Fibroblast of mammary gland (primary cell): ENCODE data around the gene CLASRP.

Experiments
- DNase-seq: peaks from one replicate; pipeline ENCODE4 v3.0.0-alpha.2; 2010; ENCODE audit warnings: low read depth
- H3K4me3 ChIP-seq: 2 replicates; pipeline ENCODE4 v1.5.1; 2011; ENCODE audit warnings: low read depth, mild to moderate bottlenecking, low read length, moderate library complexity; ENCODE audit not compliant: control insufficient read depth
- CTCF ChIP-seq: conservative IDR thresholded peaks from 2 replicates; pipeline ENCODE4 v1.5.1; 2011; ENCODE audit warnings: low read depth, low read length, inconsistent platforms; ENCODE audit not compliant: control insufficient read depth, insufficient read depth

The CLASRP gene

GRCh38 chr19:45008552-45008951, 30.3 kb upstream of the CLASRP start:
- no peak for TF ChIP-seq CTCF
- H3K4me3 ChIP-seq, result no peak overlapping the region
- no peak for DNase-seq

- no peak overlapping the region for H3K4me3 ChIP-seq
- no peak for TF ChIP-seq CTCF
- no peak for DNase-seq
These were observed 29.1 kb upstream of the CLASRP start for GRCh38 chr19:45009625-45010255.

- no peak for DNase-seq
- no peak for TF ChIP-seq CTCF
- no peak overlapping the region for H3K4me3 ChIP-seq
These were observed 28.5 kb upstream of the CLASRP start for GRCh38 chr19:45010306-45010705.

GRCh38 chr19:45011959-45012358, 26.9 kb upstream of the CLASRP start:
- H3K4me3 ChIP-seq, result no peak overlapping the region

GRCh38 chr19:45016388-45017314, 22.2 kb upstream of the CLASRP start:
- peak; percentile 81 for DNase-seq
- H3K4me3 ChIP-seq, result no peak overlapping the region
- TF ChIP-seq CTCF, result peak; percentile 78

More at GRCh38 chr19:45011959-45012358, 26.9 kb upstream of the CLASRP start:
- no peak for TF ChIP-seq CTCF
- no peak for DNase-seq

GRCh38 chr19:45019187-45019586, 19.7 kb upstream of the CLASRP start:
- no peak overlapping the region for H3K4me3 ChIP-seq
- DNase-seq, result no peak
- no peak for TF ChIP-seq CTCF
